WI38 (cell line): Measurements from ENCODE around the gene CTIF.

Source experiments
- H3K4me3 ChIP-seq: 2 replicates; pipeline ENCODE4 v1.5.1; 2011; ENCODE audit warnings: low read depth, mild to moderate bottlenecking, control low read depth, low read length
- TF ChIP-seq, protein P1 (sequence below): IDR thresholded peaks from 2 replicates; pipeline ENCODE4 v1.5.1; 2012; ENCODE audit warnings: low read depth, mild to moderate bottlenecking, control low read depth, low read length

The CTIF gene

DNA sequence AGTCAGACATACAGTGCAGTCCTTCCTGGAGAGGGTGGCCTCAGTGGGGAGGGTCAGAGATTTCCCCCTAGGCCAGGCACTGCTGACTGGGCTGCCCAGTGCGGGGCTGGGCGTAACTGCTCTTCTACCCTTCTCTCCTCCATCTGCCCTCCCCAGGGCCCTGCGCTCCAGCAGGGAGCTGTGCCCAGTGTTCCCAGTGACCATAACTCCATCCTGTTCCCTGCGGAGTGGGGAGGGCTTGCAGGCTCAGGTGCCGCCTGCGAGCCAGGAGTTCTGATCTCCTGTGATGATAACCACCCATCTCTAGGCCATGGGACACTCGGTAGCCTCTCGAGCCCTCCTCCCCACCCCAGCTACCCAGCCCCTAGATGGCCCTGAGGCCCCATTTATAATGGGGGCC is 304.3 kb downstream of the CTIF start:
- TF ChIP-seq, protein P1, sequence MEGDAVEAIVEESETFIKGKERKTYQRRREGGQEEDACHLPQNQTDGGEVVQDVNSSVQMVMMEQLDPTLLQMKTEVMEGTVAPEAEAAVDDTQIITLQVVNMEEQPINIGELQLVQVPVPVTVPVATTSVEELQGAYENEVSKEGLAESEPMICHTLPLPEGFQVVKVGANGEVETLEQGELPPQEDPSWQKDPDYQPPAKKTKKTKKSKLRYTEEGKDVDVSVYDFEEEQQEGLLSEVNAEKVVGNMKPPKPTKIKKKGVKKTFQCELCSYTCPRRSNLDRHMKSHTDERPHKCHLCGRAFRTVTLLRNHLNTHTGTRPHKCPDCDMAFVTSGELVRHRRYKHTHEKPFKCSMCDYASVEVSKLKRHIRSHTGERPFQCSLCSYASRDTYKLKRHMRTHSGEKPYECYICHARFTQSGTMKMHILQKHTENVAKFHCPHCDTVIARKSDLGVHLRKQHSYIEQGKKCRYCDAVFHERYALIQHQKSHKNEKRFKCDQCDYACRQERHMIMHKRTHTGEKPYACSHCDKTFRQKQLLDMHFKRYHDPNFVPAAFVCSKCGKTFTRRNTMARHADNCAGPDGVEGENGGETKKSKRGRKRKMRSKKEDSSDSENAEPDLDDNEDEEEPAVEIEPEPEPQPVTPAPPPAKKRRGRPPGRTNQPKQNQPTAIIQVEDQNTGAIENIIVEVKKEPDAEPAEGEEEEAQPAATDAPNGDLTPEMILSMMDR, result no peak
- no peak overlapping the region for H3K4me3 ChIP-seq

DNA sequence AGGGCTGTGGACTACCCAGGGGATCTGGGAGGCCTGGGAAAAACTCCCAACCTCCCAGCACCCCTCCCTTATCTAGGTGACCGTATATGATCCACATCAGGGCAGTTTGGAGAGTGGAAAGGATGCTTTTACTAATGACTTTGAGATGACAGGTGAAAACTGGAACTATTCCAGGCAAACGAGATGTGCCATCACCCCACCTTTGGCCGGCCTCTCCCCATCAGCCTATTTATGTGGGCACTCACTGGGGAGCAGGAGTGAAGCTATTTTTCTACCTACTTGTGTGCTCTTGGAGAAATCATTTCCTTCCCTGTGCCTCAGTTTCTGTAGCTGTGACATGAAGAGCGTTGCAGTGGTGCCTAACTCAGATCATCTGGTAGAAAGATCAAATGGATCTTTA is 304.8 kb downstream of the CTIF start:
- TF ChIP-seq, protein P1, result no peak
- no peak overlapping the region for H3K4me3 ChIP-seq

DNA sequence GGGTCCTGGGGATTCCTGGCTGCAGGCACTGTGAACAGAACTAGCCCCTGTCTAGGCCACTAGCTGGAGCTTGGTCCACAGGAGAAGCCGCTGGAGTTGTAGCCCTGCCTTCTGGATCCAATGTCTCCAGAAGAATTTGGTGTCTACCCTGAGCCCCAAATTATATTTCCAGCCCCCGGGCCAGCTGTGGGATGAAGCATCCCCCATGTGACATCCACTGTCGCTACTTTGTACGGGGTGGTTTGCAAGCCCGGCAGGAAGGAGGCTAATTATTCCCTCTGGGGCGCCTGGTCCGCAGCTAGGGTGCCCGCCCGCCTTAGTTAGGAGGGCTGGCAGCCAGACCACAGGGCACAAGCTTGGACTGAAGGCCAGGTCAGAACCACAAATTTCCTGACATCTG is 305.4 kb downstream of the CTIF start:
- H3K4me3 ChIP-seq, result no peak overlapping the region
- TF ChIP-seq, protein P1, result no peak

DNA sequence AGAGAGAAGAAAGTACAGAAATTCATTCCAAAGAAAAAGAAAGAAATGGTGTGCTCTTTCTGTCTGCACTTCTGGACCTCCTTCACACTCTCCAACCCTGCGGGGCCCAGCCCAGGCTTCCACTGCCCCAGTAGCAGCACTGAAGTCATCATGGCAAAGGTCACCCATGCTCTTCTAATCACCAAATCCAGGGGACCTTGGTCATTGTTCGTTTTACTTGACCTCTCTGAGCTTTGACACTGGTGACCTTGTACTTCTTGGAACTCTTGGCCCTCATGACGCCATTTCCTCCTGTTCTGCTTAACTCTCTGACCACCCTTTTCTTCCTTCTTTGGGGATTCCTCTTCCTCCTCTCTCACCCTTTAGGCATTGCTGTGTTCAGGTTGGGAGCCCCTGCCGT is 306.3 kb downstream of the CTIF start:
- no peak overlapping the region for H3K4me3 ChIP-seq
- TF ChIP-seq, protein P1, result no peak

DNA sequence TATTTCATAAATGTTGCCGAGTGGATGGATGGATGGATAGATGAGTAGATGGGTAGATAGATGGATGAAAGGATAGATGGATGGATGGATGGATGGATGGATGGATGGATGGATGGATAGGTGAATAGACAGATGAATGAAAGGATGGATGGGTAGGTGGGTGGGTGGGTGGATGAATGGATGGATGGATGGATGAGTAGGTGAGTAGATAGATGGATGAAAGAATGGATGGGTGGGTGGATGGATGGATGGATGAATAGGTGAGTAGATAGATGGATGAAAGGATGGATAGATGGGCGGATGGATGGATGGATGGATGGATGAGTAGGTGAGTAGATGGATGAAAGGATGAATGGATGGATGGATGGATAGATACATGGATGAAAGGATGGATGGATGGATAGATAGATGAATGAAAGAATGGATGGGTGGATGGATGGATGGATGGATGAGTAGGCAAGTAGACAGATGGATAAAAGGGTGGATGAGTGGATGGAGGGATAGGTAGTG is 307.6 kb downstream of the CTIF start:
- TF ChIP-seq, protein P1, result no peak
- no peak overlapping the region for H3K4me3 ChIP-seq

DNA sequence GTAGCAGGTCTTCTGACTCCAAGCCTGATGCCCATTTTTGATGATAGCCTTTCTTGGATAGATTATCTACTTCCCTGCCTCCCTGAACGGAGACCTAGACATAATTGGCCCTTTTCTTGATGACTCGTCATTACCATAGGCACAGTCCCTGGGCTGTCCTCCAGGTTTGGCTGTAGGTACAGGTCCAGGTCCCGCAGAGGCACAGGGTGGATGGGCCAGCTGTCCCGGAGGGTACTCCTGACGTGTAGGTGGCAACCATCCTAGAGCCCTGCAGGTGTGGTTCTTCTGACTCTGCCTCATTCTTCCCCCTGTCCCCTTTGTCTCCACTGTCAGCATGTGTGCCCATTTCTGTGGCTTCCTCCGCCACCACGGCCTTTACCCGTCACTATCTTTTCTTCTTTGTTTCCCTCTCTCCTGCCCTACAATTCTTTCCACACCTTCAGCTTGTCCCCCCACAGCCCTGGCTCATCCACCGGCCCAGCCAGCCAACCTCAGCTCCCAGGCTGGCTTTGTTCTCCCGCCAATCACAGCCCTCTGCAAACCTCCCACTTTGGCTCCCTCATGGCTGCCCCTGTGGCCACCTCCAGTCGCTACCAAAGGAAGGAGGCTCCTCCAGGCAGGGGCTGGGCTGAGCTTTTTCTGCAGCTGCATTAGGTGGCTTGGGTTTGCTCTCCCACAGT is 309.1 kb downstream of the CTIF start:
- no peak overlapping the region for H3K4me3 ChIP-seq
- TF ChIP-seq, protein P1, result no peak

DNA sequence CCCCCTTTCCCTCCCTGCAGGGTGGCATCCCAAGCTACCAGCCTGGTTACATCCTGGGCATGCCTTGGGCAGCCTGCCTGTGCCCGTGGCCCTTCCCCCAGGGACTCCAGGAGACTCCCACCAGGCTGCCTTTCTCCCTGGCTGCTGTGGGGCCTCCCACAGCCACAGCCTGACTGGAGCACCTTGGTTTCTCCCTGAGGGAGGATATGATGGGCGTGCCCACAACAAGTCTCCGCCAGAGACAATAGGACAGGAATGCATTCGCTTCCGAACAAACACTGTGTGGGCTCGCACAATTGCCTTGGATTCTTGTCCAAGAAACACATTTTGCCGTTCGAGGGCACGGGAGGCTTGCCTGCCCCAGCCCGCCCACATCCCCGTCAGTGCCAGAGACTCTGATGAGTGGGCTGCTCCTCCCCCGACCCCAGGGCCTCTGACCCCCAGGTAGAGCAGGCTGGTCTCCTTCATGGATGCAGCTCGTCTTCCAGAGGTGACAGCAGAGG is 309.9 kb downstream of the CTIF start:
- TF ChIP-seq, protein P1, result no peak
- H3K4me3 ChIP-seq, result no peak overlapping the region
